ENCODE data around the gene CSGALNACT2.
"Not testable (repeated sequence)": the region's sequence is repeated elsewhere in the genome, so short reads cannot be mapped to it uniquely, and the experiment has no call there.

Gene CSGALNACT2

DNA sequence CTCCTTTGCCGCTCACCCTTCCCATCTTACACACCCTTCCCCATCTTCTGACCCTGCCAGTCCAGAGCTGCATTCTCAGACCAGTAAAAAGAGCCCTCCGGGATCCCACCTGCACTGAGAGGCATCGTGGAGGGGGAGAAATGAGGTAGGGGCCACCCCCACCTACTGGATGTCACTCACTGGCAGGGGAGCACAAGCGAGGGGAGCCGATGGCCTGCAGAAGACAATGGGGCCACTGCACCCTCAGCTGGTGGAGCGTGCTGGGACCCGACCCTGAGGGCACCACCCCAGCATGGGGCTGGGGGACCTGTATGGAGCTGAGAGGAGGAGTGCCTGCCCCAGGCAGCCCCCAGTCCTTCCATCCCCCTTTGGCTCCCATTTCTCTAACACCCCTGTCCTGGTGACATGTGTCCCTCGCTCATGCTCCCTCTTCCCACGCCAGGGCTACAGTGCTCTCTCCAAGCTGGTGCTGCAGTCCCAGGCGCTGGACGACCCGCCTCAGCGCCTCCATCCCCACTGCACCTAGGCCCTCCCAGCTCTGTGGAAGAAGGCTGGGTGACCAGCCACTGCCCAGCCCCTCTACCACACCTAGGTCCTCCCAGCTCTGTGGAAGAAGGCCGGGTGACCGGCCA, 78.8 kb downstream of the CSGALNACT2 start:
- DNase-seq (ENCODE audit: low read depth) = no peak

DNA sequence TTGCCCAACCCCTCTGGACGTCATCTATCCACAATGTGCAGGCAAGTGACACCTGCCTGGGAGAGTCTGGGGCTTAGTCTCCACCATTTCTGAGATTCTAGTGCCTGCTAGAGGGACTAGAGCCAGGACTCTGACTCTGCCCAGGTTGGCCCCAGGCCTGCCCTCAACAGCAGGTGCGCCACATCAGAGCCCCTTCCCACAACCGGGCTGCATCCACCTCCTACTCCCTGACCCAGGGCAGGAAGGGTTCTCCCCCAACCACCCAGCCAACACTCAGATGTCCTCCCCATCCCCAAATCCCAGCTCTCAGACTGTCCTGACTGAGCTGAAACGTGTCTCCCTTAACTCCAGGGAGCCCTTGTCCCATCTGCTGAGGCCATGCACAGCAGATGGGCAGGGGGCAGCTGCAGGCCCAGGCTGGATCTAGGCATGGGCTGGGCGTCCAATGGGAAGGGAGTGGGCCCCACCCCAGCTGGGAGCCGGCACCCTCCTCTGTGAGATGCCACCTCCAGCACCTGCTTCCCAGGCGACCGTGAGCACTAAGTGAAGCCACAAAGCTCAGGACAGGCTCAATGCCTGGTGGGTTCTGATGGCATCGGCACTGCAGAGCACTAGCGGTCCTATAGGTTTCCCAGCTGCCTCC, 79.4 kb downstream of the CSGALNACT2 start:
- DNase-seq (ENCODE audit: low read depth) = no peak

DNA sequence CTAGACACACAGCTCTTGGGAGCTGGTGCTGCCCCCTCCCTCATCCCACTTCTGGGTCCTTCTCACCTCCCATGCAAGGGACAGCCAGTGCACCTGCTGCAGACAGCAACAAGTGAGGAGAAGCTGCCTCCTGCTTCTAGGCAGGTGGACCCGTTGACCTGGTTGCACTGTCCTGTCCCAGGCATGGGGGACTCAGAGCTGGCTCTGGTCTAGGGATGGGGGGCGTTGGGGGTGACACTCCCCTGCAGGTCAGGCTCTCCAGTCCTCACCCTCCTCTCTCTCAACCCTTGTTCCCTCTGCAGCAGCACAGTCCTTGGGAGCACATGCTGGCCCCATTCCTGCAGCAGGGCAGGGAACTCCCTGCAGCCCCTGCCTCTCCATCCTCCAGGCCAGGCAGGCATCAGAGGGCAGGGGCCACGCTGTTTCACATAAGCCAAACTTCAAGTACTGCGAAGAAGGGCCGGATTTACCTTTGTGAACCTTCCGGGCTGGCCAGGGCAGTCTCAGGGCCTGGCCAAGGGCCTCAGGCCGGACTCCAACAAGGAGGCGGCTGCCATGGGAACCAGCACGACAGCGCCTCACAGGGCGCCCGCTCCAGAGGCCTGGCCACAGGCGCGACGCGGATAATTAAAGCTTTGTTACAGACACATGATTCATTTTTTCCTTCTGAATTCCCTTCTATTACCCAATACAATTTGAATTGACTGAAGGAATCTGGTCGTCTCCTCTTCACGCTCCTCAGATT, 80.1 kb downstream of the CSGALNACT2 start:
- no peak for DNase-seq (ENCODE audit: low read depth)

DNA sequence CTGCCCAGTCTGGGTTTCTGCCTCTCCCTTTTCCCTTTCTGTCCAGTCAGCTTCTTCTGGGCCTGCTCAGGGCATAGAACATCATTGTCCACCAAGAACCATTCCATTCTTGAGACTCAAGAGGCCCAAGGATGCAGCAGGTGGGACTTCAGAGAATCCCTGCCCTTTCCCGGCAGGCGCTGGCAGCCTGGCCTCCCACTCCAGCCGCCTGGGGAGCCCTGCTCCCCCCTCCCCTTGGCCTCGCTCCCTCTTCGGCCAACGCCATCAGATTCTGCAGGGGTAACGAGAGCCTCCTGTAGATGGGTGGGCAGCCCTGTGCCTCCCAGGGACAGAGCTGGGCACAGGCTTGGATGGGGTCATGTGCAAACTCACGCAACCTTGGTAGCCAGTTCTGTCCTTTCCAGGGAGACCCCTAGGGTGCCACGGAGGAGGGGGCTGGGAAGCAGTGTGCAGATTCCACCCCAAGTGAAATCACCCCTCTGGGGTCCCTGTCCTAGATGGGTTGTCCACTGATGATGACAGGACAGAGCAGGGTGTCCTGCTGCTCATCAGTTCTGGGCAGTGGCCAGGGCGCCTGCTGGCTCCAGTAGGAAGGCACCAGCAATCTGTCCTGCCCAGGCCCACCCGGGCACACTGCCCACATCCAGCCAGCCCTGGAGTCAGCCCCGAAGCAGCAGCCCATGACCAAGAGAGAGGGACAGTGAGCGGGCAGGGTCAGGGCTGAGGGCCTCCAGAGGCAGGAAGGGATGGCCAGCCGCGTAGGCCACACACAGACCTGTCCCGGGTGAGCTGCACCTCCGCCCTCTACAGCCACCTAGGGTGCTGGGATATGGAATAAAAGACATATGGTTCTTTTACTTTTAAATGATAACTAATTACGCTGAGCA, 80.9 kb downstream of the CSGALNACT2 start:
- no peak for DNase-seq (ENCODE audit: low read depth)

DNA sequence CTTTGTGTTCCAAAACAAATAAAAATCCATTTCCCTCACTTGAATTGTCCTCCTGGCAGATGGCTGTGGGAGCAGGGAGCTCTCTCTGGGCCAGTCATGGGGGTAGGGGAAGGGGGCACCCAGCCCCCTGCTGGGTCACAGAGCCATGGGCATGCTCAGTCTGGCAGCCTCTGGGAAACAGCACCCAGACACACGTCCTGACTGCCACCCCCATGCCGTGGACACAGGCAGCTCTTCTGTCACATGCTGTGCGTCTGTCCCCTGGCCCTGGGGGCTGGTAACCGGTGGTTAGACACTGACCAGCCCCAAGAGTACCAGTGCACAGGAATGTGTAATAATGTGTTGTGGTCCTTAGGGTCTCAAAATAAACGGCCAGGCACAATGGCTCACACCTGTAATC, 81.6 kb downstream of the CSGALNACT2 start:
- DNase-seq (ENCODE audit: low read depth) = no peak

DNA sequence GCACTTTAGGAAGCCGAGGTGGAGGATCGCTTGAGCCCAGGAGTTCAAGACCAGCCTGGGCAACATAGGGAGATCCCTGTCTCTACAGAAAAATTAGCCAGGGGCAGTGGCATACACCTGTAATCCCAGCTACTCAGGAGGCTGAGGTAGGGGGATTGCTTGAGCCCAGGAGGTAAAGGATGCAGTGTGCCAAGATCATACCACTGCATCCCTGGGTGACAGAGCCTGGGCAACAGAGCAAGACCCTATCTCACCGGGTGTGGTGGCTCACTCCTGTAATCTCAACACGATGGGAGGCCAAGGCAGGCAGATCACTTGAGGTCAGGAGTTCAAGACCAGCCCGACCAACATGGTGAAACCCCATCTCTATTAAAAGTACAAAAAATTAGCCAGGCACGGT, 82.0 kb downstream of the CSGALNACT2 start:
- not testable (repeated sequence) for DNase-seq (ENCODE audit: low read depth)

DNA sequence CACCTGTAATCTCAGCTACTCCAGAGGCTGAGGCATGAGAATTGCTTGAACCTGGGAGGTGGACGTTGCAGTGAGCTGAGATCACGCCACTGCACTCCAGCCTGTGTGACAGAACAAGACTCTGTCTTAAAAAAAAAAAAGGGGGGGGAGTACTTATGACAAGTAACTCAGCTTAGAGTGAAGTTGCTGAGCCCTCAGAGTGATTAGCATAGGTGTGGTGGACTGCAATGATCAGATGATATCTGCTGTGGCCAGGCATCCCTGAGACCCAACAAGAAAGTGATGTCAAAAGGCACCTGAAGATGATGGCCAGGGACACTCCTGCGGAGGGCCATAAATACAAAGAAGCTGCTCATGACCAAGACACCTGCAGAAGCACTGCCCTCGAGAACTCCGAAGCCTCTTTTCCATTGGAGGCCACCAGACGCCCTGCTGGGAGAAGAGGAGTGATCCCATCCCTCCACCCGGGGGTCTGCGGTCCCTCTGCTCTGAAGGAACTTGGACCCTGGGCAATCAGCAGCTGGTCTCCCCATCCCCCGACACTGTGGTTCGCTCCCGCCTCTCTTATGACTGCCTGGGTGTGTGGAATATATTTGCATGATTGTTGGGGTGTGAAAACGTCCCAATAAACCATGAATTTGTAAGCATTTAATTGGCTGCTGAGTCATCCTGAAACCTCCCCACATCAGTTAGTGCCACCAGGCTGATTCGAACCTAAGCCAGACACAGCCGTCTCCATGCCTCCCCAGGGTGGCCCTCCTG, 82.6 kb downstream of the CSGALNACT2 start:
- no peak for DNase-seq (ENCODE audit: low read depth)

DNA sequence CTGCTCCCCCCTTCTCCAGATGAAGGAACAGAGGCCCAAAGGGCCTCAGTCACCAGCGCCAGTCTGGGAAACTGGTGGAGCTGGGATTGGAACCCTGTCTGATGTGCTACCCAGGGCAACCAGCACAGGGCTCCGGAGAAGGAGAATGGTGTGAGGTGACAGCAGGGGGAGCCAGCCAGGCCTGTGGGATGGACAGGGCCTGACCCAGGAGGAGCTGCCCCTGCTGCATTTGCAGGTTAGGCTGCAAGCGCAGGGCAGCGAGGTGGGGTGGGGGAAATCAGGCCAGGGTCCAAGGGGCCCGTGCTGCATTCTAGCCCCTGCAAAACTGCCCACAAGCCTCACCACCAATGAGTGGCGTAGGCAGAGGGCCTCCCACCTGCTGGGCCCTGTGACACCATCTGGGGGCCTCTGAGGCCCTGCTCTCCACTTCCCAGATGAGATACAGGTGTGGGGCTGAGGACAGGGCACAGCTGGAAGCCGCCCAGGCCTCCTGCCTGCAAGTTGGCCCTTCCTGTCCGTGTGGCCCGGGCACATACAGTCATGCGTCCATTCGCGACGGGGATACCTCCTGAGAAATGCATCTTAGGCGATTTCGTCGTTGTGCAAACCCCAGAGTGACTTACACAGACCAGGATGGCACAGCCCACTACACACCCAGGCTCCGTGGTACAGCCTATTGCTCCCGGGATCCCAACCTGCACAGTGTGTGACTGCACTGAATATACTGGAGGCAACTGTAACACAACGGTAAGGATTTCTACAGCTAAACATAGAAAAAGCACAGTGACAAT, 83.4 kb downstream of the CSGALNACT2 start:
- DNase-seq (ENCODE audit: low read depth) = no peak

DNA sequence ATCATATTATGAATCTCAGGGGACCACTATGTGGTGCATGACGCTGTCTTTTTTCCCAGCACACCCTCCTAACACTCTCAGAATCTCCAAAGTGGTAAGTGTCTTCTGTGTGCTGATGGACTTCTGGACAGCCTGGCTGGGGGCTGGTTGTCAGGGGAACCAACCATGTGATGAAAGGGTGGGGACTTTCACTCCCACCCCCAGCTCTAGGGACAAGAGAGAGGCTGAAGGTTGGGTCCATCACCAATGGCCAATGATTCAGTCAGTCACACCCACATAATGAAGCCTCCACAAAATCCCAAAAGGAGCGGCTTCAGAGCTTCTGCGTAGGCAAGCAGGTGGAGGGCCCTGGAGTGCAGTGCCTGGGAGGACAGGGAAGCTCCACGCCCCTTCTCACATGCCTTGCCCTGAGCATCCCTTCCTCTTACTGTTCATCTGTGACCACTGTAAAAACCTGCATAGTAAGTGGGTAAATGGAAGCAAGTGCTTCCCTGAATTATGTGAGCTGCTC, 84.0 kb downstream of the CSGALNACT2 start:
- no peak for DNase-seq (ENCODE audit: low read depth)

DNA sequence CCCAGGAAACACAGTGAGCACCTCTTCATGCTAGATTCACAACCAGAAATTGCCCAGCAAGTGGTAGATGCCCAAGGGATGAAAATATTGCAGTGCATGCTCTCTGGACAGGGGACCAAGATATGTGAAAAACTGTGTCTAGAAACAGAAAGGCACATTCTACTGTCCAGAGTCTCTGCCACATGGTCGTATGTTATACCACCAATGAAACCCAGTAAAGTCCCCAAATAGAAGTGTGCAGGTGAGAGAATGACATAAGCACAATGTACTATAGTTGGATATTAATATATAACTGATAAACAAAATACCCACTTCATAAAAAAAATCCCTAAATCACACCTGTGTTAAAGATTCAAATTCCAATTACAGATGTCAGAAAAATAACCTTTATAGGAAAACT, 84.8 kb downstream of the CSGALNACT2 start:
- no peak for DNase-seq (ENCODE audit: low read depth)

DNA sequence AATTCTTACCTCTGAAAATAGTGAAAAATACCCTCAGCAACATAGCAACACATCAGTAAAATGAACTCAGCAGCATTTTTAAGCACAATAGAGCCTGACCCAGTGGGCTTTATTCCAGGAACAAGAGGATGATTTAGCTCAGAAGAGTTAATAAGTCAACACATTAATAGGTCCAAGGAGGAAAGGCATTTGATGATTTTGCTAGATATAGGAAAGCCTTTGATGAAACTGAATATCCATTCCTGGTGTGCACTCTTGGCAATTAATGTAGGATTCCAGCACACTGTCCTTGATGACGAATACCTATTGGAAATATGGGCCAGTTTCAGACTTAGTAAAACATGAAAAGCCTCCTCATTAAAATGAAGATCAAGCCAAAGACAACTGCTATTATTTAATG, 86.1 kb downstream of the CSGALNACT2 start:
- DNase-seq (ENCODE audit: low read depth) = no peak

DNA sequence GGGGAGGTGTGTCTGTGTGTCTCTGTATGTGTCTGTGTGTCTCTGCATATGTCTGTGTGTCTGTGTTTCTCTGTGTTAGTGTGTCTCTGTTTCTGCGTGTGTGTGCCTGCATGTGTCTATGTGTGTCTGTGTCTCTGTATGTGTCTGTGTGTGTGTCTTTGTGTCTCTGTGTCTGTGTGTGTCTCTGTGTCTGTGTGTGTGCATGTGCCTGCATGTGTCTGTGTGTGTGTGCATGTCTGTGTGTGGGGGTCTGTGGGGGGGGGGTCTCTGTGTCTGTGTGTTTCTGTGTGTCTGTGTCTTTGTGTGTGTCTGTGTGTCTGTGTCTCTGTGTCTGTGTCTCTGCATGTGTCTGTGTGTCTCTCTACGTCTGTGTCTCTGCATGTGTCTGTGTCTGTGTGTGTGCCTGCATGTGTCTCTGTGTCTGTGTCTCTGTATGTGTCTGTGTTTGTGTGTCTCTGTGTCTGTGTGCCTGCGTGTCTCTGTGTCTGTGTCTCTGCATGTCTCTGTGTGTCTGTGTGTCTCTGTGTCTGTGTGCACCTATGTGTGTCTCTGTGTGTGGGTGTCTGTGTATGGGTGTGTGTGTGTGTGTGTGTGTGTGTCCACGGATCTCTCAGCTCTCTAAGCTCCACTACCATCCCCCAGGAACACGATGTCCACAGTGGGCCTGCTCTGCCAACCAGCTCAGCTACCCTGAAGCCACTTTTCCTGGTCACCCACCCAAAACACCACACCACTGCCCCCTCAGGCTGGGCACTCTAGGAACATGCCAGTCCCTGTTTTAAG, 87.0 kb downstream of the CSGALNACT2 start:
- no peak for DNase-seq (ENCODE audit: low read depth)

DNA sequence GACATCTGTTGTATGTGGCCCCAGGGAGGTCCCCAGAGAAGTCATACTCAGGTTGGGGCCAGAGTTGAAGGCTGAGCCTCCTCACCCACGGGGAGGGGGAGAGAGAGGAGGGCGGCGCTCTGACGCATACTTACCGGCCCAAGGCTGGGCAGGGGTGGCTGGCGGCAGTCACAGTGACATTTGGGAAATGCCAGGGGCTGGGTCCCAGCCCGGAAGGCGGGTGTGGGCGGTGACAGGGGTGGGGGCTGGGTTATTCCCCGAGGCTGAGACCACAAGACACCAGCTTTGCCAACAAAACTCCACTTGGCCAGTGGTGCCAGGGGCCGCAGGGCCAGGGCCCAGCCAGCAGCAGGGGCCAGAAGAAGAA, 87.5 kb downstream of the CSGALNACT2 start:
- DNase-seq (ENCODE audit: low read depth) = no peak

DNA sequence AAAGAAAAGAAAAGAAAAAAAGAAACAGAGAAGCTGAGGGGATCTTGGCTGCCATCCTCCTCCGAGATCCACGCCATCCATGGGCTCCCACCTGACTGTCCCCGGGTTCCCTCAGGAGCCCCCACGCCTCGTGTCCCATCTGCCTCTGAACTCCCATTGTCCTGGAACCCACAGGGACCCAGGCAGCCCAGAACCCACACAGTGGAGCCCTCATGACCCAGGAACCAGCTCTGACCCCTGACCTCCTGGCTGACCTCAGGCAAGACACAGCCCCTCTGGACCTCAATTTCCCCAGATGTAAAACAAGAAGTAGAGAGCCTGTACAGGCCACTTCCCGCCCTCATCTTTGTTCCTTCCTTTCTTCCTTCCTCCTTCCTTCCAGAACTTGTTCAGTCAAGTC, 88.2 kb downstream of the CSGALNACT2 start:
- no peak for DNase-seq (ENCODE audit: low read depth)

DNA sequence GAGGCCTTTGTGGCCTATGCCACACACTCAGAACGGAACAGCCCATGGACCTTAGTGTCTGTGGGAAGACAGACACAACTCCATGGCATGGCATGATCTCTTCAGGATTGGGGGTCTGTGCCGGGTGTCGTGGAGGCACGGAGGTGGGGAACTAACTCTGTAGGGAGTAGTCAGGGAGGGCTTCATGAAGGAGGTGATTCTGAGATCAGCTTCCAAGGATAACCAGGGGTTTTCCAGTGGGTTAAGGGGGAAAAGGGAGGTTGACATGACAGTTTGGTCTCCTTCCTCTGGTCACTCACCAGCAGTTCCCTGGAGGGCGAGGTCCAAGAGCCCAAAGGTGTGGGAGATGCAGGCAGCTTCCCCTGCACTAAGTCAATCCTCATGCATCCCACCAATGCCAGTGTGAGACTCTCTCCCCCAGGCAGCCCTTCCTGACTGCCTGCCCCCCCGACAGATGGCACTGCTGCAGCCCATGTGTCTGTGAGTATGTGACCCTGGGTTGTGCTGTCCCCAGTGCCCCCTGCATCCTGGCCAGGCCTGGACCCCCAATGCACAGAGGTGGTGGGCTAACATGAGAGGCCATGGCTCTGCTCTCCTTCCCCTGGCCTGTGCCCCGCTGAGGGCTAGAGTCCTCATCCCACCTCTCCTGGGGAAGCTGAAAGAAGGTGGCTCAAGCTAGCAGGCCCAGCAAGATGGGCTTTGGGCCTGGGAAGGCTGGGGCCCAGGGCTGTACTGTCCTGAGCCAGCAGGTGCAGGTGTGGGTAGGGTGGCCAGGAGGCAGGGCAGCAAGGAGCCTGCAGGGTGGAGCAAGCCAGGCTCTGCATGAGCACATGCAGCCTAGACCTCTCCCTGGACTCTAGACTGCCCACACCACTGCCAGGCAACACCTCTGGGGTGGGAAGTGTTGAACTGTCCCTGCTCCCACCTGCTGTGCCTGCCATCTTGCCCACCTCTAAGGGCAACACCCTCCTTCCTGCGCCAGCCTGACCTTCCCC, 88.9 kb downstream of the CSGALNACT2 start:
- DNase-seq (ENCODE audit: low read depth) = no peak

DNA sequence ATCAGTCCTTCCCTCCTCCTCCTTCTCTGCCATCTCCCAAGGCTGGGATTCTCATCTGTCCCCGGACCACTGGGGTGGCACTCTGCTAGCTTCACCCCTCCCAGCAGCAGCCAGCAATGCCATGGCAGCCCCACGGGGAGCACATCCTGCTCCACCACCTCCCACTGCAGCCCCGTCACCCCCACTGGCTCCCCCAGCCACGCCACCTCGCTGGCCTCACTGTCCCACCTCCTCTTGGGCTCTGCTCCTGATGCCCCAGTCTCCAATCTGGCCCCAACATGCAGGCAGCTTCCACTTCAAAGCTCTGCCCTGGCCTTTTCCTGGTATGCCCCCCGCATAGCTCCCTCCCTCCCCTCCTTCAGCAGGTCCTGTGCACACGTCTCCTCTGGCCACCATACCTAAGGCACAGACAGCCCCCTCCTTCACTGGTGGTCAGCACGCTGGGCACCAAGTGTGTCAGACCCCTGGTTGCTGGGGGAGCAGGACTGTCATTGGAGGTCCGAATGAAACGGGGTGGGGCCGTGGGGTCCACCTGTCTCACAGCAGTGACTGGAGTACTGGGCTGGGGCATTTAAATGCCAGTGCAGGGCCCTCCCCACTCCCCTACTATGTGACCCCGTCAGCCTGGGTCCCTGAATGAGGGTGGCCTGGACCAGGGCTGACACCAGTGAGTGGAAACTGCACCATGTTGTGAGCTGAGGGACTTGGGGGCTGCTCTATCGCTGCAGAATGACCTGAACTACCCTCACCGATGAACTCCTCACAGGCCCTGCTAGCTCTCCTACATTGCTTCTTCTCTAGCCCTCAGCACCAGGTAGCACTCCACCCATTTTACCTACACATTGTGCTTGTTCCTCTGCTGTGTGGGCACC, 89.9 kb downstream of the CSGALNACT2 start:
- DNase-seq (ENCODE audit: low read depth) = no peak

DNA sequence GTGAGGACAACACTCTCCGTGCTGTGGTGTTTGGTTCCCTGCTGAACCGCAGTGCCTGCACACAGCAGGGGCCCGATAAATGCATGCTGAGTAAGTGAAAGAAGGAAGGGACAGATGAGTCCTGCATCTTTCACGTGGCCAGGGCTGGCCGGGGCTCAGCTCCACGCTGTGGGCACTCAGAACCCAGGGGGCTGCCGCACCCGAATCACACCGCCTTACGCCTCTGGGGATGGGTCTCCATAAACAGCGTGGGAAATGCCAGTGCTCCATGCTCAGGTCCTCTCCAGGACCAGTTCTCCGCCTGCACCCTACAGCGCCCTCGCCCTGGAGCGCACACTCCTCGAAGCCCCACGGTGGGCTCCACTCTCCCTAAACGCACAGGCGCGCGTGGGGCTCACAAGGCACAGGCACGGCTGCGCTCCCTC, 90.5 kb downstream of the CSGALNACT2 start:
- no peak for DNase-seq (ENCODE audit: low read depth)
